GM20000 (cell line): Measurements from ENCODE around the gene EYA2.

Experiments
- DNase-seq: peaks from one replicate; pipeline ENCODE4 v3.0.0; 2012; ENCODE audit warnings: low spot score
- TF ChIP-seq, protein P1 (sequence below): IDR thresholded peaks from 2 replicates; pipeline ENCODE4 v1.5.1; 2012; ENCODE audit warnings: mild to moderate bottlenecking, control low read depth; ENCODE audit errors: extremely low read depth, missing control alignments

The EYA2 gene

GRCh38 chr20:46894579-46894958 lies at the start of gene EYA2:
TSS of gene EYA2 (plus strand) at chr20:46894843. CDS start at chr20:46990011, 95,168 bp downstream.
- TF ChIP-seq, protein P1, sequence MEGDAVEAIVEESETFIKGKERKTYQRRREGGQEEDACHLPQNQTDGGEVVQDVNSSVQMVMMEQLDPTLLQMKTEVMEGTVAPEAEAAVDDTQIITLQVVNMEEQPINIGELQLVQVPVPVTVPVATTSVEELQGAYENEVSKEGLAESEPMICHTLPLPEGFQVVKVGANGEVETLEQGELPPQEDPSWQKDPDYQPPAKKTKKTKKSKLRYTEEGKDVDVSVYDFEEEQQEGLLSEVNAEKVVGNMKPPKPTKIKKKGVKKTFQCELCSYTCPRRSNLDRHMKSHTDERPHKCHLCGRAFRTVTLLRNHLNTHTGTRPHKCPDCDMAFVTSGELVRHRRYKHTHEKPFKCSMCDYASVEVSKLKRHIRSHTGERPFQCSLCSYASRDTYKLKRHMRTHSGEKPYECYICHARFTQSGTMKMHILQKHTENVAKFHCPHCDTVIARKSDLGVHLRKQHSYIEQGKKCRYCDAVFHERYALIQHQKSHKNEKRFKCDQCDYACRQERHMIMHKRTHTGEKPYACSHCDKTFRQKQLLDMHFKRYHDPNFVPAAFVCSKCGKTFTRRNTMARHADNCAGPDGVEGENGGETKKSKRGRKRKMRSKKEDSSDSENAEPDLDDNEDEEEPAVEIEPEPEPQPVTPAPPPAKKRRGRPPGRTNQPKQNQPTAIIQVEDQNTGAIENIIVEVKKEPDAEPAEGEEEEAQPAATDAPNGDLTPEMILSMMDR = no peak

DNA sequence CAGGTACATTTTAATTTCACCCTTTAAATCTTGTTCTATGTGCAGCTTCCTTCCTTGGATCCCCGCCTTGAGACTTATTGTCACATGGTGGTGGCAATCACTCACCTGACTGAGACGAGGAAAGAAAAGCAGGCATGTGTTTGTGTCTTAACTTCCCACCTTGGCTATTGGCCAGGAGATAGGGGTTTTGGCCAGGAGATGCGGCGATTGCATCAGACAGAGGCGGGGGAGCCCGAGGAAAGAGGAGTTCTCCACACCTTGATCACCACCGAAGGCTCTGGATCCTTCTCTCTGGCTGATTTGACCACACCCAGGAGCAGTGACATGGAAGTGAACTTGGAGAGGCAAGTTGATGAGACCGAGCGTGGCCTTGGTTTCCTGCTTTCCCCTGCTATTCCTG lies 49.7 kb upstream of the EYA2 start:
- TF ChIP-seq, protein P1 = no peak
- no peak for DNase-seq

More at GRCh38 chr20:46894579-46894958, at the start of gene EYA2:
- DNase-seq = no peak

DNA sequence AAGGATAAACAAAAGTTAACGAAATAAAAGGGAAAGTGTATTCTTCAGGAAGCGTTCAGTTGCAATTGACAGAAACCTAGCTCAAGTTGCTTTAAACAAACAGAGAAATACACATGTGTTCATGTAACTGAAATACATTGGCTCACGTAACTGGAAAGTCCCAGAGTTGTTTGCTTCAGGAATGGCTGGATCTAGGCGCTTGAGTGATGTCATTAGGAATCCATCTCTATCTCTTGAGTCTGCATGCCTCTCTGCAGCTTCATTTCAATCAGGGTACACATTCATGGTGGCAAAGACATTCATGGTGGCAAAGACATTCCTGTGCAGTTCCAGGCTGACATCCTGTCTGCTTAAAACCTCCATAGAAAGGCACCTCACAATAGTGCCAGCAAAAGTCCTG lies 45.4 kb upstream of the EYA2 start:
- TF ChIP-seq, protein P1 = no peak

GRCh38 chr20:46849751-46850150 lies 44.9 kb upstream of the EYA2 start:
- DNase-seq = no peak
- TF ChIP-seq, protein P1 = no peak

More for the DNA sequence above, 45.4 kb upstream of the EYA2 start:
- DNase-seq = no peak

DNA sequence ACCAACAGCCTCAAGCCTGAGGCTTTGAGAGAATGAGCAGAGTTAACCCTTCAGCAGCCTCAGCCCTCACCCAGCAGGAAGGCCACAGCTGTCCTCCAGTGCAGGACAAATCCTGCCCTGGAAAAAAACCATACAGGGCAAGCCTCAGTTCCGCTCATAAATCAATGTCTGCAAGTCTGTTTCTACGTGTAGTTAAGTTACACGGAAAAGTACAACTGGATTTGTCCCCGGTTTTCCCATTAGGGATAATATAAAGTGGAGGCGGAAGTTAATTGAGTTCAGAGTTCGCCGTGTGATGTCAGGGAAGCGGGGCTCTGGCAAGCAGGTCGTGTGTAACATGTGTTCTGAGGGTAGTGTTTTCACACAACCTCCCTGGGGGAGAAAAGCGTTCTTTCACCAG lies 44.2 kb upstream of the EYA2 start:
- TF ChIP-seq, protein P1 = no peak
- no peak for DNase-seq

DNA sequence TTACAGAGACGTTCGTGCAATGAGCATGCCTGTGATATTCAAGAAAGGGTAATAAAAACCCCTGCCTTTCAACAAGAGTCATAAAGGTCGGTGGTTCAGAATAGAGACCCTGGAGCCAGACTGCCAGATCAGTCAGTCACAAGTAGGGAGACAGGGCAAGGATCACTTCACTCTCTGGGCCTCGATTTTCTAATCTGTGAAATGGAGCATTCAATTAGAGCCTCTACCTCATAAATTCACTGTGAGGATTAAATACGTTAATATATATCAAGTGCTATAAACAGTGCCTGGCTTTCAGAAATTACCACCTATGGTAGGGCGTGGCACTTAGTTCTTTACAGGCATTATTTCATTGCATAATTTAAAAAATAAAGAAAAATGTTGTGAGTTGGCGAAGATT lies 43.7 kb upstream of the EYA2 start:
- DNase-seq = no peak
- TF ChIP-seq, protein P1 = no peak

DNA sequence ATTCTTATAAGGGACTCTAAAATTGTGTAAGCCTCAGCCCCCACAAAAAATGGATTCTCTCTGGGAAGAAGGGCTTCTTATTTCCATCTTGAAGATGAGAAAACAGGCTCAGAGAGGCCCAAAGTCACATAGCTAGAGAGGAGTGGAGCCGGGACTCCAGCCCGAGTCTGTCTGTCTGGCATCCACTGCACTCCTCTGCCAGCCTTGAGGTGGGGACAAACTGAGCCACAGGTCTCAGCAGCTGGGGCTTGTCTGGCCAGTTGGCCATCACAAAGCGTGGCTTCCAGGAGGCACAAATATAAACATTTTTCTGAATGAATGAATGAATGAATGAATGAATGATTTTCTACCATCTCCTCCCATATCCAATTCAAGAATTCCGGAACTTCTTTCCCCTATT lies 42.9 kb upstream of the EYA2 start:
- DNase-seq = no peak
- TF ChIP-seq, protein P1 = no peak

DNA sequence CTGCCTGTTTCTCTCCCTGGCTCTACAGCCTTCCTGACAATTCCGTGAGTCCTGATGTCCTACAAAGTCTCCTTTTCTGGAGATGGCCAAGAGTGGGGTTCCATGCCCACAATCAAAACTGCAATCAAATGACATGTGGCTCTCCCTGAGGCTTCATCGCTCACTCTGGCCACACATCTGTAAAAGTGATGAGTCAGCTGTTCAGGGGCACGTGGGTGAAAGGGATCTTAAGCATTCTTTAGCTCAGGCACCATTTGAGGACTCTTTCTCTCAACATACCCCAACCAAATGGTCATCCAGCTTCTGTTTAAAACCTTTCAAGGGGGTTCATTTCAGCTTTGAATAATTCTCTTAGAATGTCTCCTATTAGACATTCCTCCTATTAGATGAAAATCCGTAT lies 42.3 kb upstream of the EYA2 start:
- TF ChIP-seq, protein P1 = no peak
- DNase-seq = no peak
